Renal cortex interstitium (tissue), 15 donors: Measurements from ENCODE around the gene POFUT2. TPM values are rescaled to one million over a fixed set of nuclear protein-coding genes. Genes with fewer than 3 reads are reported as not detected.

Experiments used
- DNase-seq, 11 donors: peaks; one replicate each; pipeline ENCODE4 v3.0.0-alpha.2; 2013; ENCODE audit warnings: low read depth in 9 of 11, low spot score in 4 of 11; ENCODE audit errors: extremely low read depth in 1 of 11
- long read RNA-seq, 16 experiments: transcript quantifications; one replicate each; lab custom pipeline, GENCODE V29; 2026
- polyA plus RNA-seq, 3 donors: library from polyadenylated mRNA; unstranded; fragments of 120-200 nt; gene quantifications; one replicate each; pipeline ENCODE4 v1.2.1, GENCODE V29; 2013; ENCODE audit not compliant: insufficient read length in 3 of 3

POFUT2 gene, protein sequence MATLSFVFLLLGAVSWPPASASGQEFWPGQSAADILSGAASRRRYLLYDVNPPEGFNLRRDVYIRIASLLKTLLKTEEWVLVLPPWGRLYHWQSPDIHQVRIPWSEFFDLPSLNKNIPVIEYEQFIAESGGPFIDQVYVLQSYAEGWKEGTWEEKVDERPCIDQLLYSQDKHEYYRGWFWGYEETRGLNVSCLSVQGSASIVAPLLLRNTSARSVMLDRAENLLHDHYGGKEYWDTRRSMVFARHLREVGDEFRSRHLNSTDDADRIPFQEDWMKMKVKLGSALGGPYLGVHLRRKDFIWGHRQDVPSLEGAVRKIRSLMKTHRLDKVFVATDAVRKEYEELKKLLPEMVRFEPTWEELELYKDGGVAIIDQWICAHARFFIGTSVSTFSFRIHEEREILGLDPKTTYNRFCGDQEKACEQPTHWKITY
- polyA plus RNA-seq: 10 to 100 TPM; 31.0 to 45.0 (median 37.1) TPM
- long read RNA-seq, donor 1, partial matches to known transcripts: 0 of 2 reads
- long read RNA-seq, donor 1, other reads (novel, unspliced or antisense): 0 of 2 reads
- long read RNA-seq, donor 2, partial matches to known transcripts: 0 of 5 reads
- long read RNA-seq, donor 2, other reads (novel, unspliced or antisense): 0 of 5 reads
- long read RNA-seq, donor 3, transcript POFUT2-203 (9 exons, 2,871 nt): major isoform, 6 of 27 reads
- long read RNA-seq, donor 3, partial matches to known transcripts: 0 of 27 reads
- long read RNA-seq, donor 3, other reads (novel, unspliced or antisense): 20 of 27 reads
- long read RNA-seq, donor 4, partial matches to known transcripts: 0 of 4 reads
- long read RNA-seq, donor 4, other reads (novel, unspliced or antisense): 0 of 4 reads
- long read RNA-seq, donor 5, transcript POFUT2-203 (9 exons, 2,871 nt): major isoform, 5 of 8 reads
- long read RNA-seq, donor 5, partial matches to known transcripts: 0 of 8 reads
- long read RNA-seq, donor 5, other reads (novel, unspliced or antisense): 0 of 8 reads
- long read RNA-seq, donor 6, partial matches to known transcripts: 0 of 2 reads
- long read RNA-seq, donor 6, other reads (novel, unspliced or antisense): 0 of 2 reads
- long read RNA-seq, donor 7, transcript POFUT2-203 (9 exons, 2,871 nt): major isoform, 7 of 8 reads
- long read RNA-seq, donor 7, partial matches to known transcripts: 0 of 8 reads
- long read RNA-seq, donor 7, other reads (novel, unspliced or antisense): 0 of 8 reads
- long read RNA-seq, donor 8, partial matches to known transcripts: 18 of 24 reads
- long read RNA-seq, donor 8, other reads (novel, unspliced or antisense): 0 of 24 reads
- long read RNA-seq, donor 9, partial matches to known transcripts: 0 of 2 reads
- long read RNA-seq, donor 9, other reads (novel, unspliced or antisense): 0 of 2 reads
- long read RNA-seq, donor 10, partial matches to known transcripts: 0 of 2 reads
- long read RNA-seq, donor 10, other reads (novel, unspliced or antisense): 0 of 2 reads
- long read RNA-seq, donor 11, transcript POFUT2-203 (9 exons, 2,871 nt): major isoform, 8 of 9 reads
- long read RNA-seq, donor 11, partial matches to known transcripts: 0 of 9 reads
- long read RNA-seq, donor 11, other reads (novel, unspliced or antisense): 0 of 9 reads
- long read RNA-seq, donor 12, partial matches to known transcripts: 0 of 2 reads
- long read RNA-seq, donor 12, other reads (novel, unspliced or antisense): 0 of 2 reads
- long read RNA-seq, donor 13, transcript POFUT2-203 (9 exons, 2,871 nt): major isoform, 8 of 9 reads
- long read RNA-seq, donor 13, partial matches to known transcripts: 0 of 9 reads
- long read RNA-seq, donor 13, other reads (novel, unspliced or antisense): 0 of 9 reads
- long read RNA-seq, donor 14, transcript POFUT2-203 (9 exons, 2,871 nt): major isoform, 5 of 7 reads
- long read RNA-seq, donor 14, partial matches to known transcripts: 0 of 7 reads
- long read RNA-seq, donor 14, other reads (novel, unspliced or antisense): 0 of 7 reads
- long read RNA-seq, donor 15, partial matches to known transcripts: 0 of 1 reads
- long read RNA-seq, donor 15, other reads (novel, unspliced or antisense): 0 of 1 reads
- long read RNA-seq, donor 16, transcript POFUT2-203 (9 exons, 2,871 nt): major isoform, 10 of 18 reads
- long read RNA-seq, donor 16, partial matches to known transcripts: 0 of 18 reads
- long read RNA-seq, donor 16, other reads (novel, unspliced or antisense): 0 of 18 reads

DNA sequence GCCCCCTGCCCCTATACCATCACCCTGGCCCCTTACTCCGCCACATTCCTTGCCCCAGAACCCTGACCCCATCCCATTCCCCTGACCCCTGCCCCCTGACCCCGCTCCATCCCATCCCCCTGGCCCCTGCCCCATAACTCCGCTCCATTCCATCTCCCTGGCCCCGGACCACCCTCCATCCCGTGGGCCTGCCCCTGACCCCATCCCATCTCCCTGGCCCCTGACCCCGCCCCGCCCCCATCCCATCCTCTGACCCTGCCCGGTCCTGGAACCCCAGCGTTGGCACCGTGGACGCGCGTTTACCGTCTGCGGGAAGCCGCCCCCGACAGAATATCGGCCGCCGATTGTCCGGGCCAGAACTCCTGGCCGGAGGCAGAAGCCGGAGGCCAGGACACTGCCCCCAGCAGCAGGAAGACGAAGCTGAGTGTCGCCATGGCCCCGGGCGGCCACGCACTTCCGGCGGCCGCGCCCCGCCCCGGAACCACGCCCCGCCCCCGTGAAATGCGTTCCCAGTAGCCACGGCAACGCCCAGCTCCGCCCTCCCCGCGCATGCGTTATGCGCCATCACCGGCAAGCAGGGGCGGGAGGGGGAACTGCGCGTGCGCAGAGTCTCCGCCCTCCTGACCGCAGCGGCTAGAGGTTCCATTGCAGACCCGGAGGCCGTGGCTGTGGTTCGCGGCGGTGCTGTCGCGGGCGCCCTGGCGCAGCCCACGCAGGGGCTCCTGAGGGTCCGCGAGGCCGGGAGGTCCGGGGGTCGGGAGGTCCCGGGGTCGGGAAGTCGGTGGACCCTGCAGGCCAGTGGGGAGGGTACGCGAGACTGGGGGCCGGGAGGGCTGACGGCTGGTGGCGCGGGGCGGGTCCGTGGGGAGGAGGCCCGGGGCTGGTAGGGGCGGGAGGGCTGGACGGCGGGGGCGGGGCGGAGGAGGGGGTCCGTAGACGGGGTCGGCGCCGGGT lies at the start of gene POFUT2:
Gene POFUT2 (minus strand): TSS at position 458 of the 954 bp plus-strand sequence. CDS start 24 bp downstream, at position 434.
- DNase-seq: peak; percentile 88 to 95 (median 93)

GRCh38 chr21:45336870-45337269 lies 49.2 kb upstream of the POFUT2 start:
- DNase-seq: no peak

GRCh38 chr21:45336535-45336810 lies 48.8 kb upstream of the POFUT2 start:
- DNase-seq: no peak

DNA sequence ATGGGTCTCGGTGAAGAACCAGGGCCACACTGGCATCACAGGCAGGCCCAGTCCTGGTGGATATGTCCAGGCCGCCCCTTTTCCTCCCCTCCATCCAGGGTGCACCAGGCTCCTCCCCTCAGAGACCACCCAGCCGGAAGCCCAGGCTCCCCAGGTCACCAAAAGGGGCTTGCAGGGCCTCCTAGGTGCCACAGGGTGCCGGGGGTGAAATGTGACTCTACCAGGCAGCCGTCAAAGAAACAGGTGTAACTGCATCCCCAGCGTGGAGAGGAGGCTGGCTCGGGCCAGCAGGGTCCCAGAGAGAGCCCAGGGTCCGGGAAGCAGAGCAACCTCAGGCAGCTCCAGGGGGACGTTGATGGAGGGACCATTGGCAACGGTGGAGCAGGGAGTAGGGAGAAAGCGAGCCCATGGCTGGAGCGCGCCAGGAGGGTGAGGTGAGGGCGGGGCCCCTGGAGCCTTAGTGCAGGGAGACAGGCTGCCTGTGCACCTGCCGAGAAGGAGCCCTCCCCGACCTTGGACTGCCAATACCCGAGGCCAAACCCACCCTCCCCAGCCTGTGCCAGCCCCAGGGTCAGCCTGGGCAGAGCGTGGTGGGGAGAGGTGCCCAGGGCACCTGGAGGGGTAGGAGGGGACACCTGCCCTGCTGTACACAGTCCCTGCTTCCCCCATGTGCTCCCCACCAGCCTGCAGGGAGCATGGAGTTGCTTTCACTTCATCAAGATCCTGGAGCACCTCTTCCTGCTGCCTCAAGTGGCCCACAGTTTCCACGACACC lies 48.3 kb upstream of the POFUT2 start:
- DNase-seq: no peak

- DNase-seq: no peak
Observed at GRCh38 chr21:45335151-45335760, 47.6 kb upstream of the POFUT2 start.

DNA sequence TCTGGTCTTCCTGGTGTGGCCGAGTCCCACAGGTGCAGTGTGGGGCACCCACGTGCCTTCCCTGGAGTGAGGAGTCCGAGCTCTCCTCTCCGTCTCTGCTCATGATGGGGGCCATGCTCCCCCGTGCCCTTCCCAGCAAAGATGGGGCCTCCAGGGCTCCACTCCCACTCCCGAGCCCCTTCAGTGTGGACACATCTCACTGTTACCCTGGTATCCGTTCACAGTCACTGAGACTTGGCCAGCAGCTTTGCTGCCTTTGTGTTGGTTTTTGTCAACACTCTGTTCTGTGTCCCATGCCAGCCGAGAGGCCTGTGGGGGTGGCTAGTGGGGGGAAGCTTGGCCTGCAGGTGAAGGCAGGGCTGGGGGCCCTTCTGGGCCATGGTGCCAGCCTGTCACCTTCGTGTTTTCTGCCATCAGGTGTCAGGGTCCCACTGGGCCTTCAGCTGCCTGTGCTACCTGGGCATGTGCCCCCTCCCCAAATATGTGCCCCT lies 46.9 kb upstream of the POFUT2 start:
- no peak for DNase-seq

GRCh38 chr21:45334134-45334533 lies 46.4 kb upstream of the POFUT2 start:
- no peak for DNase-seq

DNA sequence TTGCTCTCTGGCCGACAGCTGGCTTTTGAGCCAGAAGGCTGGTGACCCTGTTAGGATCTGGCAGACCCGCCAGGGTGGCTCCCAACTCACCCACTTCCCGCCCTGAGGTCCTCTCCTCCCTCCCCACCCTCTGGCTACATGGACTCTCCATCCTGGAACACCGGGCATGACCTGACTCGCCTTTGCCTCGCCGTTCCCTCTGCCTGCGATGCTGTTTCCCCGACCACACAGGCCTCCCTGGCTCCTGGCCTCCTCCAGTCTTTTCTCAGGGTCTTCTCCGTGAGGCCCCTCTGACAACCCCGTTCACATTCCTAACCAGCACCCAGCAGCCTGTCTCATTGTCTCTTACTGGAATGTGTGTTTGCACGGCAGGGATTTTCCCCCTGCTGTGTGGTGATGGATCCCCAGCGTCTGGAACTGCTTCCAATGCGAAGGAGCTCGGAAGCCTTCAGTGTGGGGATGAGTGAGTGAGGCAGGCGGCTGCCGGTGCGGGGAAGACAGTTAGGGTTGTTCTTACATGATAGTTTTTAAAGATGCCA lies 46.0 kb upstream of the POFUT2 start:
- no peak for DNase-seq

DNA sequence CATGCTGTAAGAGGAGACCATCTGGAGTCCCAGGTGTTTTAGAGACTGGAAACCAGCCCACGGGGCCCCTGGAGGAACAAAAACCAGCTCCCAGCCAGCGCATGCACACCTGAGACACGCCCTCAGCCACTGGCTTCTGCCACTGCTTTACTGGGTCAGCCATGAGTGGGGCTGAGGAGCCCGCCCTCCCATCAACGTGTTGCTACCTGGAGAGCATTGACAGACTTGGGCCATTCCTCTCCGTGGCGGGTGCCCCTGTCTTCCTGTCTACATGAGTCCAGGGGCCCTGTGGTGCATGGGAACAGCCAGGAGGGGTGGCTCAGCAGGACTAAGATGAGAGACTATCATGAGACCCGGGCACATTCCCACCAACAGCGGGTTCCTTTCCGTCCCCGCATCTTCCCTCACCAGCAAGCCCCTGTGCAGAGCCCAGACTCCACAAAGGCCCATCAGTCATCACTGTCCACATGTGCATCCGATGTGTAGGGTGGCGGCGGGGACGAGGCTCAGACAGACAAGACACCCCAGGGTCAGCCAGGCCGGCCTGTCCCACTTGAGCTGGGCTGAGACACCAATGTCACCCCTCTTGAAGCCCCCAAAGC lies 45.4 kb upstream of the POFUT2 start:
- DNase-seq: no peak

GRCh38 chr21:45332415-45332814 lies 44.7 kb upstream of the POFUT2 start:
- no peak for DNase-seq

GRCh38 chr21:45331531-45332147 lies 43.9 kb upstream of the POFUT2 start:
- DNase-seq: no peak

DNA sequence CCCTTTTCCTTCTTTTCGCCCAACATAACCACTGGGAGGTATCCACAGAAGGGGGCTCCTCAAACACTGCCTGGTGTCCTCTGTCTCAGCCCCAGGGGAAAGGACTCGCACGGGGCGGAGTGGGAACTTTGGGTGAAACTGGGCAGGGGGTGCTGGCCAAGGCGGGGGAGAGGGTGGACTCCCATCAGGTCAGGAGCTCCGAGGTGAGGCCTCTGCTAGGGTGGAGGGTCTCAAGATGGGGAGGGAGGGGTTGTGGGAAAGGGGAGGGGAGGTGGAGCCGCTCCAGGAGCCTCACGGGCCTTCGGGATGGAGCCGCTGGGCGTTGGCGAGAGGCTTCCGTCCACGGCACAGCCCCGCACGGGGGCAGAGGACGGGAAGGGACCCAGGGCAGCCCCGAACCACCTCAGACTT lies 43.2 kb upstream of the POFUT2 start:
- DNase-seq: no peak

DNA sequence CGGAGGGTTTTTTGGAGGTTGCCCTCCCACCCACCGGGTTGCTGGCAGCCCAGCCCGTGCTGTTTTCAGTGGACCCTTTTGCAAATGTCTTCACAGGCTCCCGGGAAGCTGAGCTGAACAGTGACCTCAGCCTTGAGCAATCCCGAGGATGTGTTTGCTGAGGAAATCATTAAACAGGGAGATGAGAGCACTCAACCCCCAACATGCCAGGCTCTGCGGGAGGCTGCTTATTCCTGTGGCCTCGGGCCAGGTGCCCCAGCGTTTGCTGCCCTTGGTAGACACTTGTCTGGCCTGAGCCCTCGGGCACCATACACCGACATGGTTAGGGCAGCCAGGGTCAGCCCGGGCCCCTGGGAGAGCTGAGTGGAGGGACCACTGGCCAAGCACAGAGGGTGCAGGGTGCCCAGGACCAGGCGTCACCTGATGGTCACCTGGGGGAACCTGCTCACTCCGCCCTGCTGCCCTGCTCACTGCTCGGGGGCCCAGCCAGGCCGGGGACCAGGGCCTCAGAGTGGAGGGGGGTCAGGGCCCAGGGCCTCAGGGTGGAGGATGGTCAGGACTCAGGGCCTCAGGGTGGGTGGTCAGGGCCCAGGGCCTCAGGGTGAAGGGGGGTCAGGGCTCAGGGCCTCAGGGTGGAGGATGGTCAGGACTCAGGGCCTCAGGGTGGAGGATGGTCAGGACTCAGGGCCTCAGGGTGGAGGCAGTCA lies 42.5 kb upstream of the POFUT2 start:
- DNase-seq: peak in 4 of 11 donors; percentile 76 to 81 (median 78)
